Measurements from ENCODE around the gene INPP5F. TPM values are rescaled to one million over a fixed set of nuclear protein-coding genes. Genes with fewer than 3 reads are reported as not detected.
A peak's percentile ranks its signal among the peaks of the same experiment; 100 is the strongest.
"Not testable (repeated sequence)": the region's sequence is repeated elsewhere in the genome, so short reads cannot be mapped to it uniquely, and the experiment has no call there.

The INPP5F gene
- total RNA-seq, 1 donor from 2014 or later = 12.9 TPM

DNA sequence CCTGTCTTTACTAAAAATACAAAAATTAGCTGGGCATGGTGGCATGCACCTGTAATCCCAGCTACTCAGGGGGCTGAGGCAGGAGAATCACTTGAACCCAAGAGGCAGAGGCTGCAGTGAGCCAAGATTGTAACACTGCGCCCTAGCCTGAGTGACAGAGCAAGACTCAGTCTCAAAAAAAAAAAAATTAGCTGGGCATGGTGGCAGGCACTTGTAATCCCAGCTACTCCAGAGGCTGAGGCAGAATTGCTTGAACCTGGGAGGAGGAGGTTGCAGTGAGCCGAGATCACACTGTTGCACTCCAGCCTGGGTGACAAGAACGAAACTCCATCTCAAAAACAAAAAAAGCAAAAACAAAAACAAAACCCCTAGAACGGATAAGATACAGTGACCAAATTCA lies 143.5 kb downstream of the INPP5F start:
- not testable (repeated sequence) for DNase-seq

- peak; percentile 51 for DNase-seq
Measured at GRCh38 chr10:119871881-119872609, 146.2 kb downstream of the INPP5F start.

DNA sequence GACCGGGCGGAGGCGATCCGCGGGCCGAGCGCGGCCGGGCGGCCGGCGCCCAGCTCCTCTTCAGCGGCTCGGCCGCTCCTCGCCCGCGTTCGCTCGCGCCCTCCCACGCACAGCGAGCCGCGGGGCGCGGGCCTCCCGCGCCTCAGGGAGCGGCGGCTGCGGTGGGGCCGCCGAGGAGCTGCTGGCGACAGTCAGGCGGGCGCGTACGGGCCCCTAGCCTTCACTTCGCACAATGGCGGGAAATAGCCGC lies 146.7 kb downstream of the INPP5F start, which contains the start of gene MCMBP:
Gene MCMBP, minus strand, starts transcription at position 234 of the 250 bp plus-strand sequence. CDS start 259 bp downstream, outside the sequence.
- DNase-seq = no peak

DNA sequence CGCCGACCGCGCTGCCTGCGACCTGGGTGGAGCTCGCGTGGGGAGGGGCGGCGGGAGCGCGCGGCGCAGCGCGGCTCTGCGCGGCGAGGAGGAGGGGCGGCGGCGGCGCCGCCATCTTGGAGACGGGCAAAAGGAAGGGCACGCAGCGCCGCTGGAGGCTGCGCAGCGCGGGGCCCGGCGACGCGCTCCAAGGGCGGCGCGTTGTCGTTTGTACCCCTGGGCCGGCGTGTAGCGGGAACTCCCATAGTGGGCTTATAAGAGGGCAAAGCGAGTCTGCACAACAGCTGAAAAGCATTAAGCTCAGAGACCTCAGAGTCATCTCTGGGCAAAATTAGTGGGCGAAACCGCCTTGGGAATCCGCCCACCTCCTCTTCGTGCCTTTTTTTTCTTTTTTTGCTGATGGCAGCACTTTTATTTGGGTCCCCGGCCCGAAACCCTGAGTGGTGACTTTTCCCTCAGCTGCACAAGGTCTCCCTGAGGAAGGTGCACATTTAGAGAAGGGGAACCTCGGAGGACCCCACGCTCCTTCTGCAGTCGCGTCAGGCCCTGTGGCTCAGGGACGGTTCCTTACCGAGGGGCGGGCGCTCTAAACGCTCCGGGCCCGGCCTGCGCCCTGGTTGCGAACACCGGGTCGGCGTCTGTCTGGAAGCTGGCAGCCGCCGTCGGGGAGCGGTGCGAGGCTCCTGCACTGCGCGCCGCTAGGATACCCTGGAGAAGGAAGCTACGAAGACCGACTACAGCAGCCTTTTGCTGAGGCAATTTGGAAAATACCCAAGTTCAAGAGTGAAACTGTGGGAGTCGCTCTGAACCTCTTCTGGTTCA lies 147.2 kb downstream of the INPP5F start:
- peak; percentile 93 for DNase-seq

GRCh38 chr10:119878524-119878923 lies 152.7 kb downstream of the INPP5F start:
- DNase-seq = no peak

Other genes starting within 250 kb of the INPP5F start
- gene RGS10, start 183.3 kb upstream of the INPP5F start, total RNA-seq = 10.5 and 12.6 TPM in 2 replicates
- gene TIAL1, start 129.1 kb upstream of the INPP5F start, total RNA-seq = 38.3 and 49.8 TPM in 2 replicates
- 7.5 and 15.5 TPM in 2 replicates for gene BAG3, start 74.7 kb upstream of the INPP5F start, total RNA-seq
- gene MCMBP, start 146.8 kb downstream of the INPP5F start, total RNA-seq = 76.4 and 85.7 TPM in 2 replicates
- 21.1 and 43.3 TPM in 2 replicates for gene SEC23IP, start 166.7 kb downstream of the INPP5F start, total RNA-seq